ENCODE data around the gene ACSBG1. TPM values are rescaled to one million over a fixed set of nuclear protein-coding genes. Genes with fewer than 3 reads are reported as not detected.
A peak's percentile ranks its signal among the peaks of the same experiment; 100 is the strongest.

ACSBG1 gene
- total and polyA plus RNA-seq, 10 of the 15 experiments (the other 5 are each of a cell fraction or from before 2014, with no cell fraction given): 0.11 to 0.75 (median 0.42) TPM

DNA sequence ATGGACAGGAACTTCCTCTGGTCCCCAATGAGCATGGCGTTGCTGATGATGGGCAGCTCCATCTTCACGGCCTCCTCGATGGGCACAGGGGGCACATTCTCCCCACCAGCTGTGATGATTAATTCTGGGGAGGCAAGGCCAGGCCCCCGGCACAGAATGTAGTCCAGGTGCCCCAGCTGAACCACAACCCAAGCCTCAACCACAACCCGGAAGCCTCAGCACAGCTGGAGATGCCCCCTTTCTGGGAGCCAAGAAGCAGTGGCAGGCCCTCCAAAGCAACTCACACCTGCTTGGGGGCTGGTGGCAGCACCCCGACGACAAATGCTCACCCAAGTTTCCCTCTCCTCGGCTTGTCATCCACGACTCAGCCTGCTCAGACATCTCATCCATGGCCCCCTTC is 60.0 kb downstream of the ACSBG1 start:
- in situ Hi-C loops (cut with MboI): loop anchor here (25.0 kb wide), 1 partner anchor 813 kb away; no protein-coding TSS in a partner anchor
- no peak for DNase-seq (ENCODE audit: low read depth, low spot score)
- BruUV-seq (replicated peaks): no TSS peak
- FAIRE-seq: no peak
- H2AFZ ChIP-seq (ENCODE audit: control insufficient read depth, low read depth, low read length): no peak overlapping the region; the same call in 1 of the 2 replicates
- H3K4me1 ChIP-seq (ENCODE audit: control insufficient read depth, insufficient read depth, low read length): peaks cover 53% of the 10 kb centered on the region
- no peak overlapping the region for H3K27ac ChIP-seq (ENCODE audit: control insufficient read depth, insufficient read depth)
- H3K9ac ChIP-seq (ENCODE audit: control insufficient read depth, insufficient read depth, low read length): no peak overlapping the region
- ChIA-PET SMC1A (ENCODE audit: uncharacterized antibody, unreplicated experiment) (interaction anchor here (0.9 to 13.7 kb wide), 4 partner anchors 10 to 39 kb away, joined by 3 to 152 read pairs (median 11); partner anchors contain the start of gene IDH3A), CTCF (interaction anchor here (1.2 to 10.1 kb wide), 7 partner anchors 10 to 214 kb away, joined by 3 to 108 read pairs (median 13); partner anchors contain the start of gene CIB2), POLR2A (interaction anchor here (4.1 to 8.0 kb wide), 2 partner anchors 19 to 25 kb away, joined by 19 to 75 read pairs; partner anchors contain the start of gene IDH3A), RAD21 (ENCODE audit: unreplicated experiment) (interaction anchor here (1.1 to 3.2 kb wide), 5 partner anchors 19 to 66 kb away, joined by 3 to 18 read pairs (median 5); partner anchors contain the start of gene CIB2)
- 15% methylated on average over 9 of the region's 9 CpGs for WGBS (ENCODE audit: insufficient coverage, insufficient replicate concordance, low lambda C conversion rate, missing lambda C conversion rate)
- H3K9me3 ChIP-seq (replicated peaks; ENCODE audit: control insufficient read depth, insufficient read depth, low read length): peaks cover 8% of the 10 kb centered on the region; the same call in 2 of the 3 replicates
- H3K4me2 ChIP-seq (ENCODE audit: control insufficient read depth, insufficient read depth): no peak overlapping the region; the same call in 1 of the 2 replicates
- intact Hi-C loops (cut with micrococcal nuclease; ENCODE audit: unreplicated experiment): no loop called here
- no peaks in the 10 kb centered on the region for H3K79me2 ChIP-seq (ENCODE audit: control insufficient read depth, insufficient read depth, low read length)
- peak; percentile 60 for TF ChIP-seq RUNX3 (IDR thresholded peaks at IDR 0.05; ENCODE audit: low read length)
- TF ChIP-seq, protein P1, sequence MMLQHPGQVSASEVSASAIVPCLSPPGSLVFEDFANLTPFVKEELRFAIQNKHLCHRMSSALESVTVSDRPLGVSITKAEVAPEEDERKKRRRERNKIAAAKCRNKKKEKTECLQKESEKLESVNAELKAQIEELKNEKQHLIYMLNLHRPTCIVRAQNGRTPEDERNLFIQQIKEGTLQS (IDR thresholded peaks at IDR 0.05; ENCODE audit: borderline replicate concordance, extremely low read depth, low read depth, low read length): no peak
- TF ChIP-seq HDAC2 (IDR thresholded peaks at IDR 0.05): no peak
- TF ChIP-seq, protein P2, sequence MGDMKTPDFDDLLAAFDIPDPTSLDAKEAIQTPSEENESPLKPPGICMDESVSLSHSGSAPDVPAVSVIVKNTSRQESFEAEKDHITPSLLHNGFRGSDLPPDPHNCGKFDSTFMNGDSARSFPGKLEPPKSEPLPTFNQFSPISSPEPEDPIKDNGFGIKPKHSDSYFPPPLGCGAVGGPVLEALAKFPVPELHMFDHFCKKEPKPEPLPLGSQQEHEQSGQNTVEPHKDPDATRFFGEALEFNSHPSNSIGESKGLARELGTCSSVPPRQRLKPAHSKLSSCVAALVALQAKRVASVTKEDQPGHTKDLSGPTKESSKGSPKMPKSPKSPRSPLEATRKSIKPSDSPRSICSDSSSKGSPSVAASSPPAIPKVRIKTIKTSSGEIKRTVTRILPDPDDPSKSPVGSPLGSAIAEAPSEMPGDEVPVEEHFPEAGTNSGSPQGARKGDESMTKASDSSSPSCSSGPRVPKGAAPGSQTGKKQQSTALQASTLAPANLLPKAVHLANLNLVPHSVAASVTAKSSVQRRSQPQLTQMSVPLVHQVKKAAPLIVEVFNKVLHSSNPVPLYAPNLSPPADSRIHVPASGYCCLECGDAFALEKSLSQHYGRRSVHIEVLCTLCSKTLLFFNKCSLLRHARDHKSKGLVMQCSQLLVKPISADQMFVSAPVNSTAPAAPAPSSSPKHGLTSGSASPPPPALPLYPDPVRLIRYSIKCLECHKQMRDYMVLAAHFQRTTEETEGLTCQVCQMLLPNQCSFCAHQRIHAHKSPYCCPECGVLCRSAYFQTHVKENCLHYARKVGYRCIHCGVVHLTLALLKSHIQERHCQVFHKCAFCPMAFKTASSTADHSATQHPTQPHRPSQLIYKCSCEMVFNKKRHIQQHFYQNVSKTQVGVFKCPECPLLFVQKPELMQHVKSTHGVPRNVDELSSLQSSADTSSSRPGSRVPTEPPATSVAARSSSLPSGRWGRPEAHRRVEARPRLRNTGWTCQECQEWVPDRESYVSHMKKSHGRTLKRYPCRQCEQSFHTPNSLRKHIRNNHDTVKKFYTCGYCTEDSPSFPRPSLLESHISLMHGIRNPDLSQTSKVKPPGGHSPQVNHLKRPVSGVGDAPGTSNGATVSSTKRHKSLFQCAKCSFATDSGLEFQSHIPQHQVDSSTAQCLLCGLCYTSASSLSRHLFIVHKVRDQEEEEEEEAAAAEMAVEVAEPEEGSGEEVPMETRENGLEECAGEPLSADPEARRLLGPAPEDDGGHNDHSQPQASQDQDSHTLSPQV (IDR thresholded peaks at IDR 0.05): no peak
- 0 out of 2 replicates have a peak, but pooled peaks have one; percentile 65 for TF ChIP-seq TCF3 (IDR thresholded peaks at IDR 0.05; ENCODE audit: borderline replicate concordance, insufficient read depth, low read depth, low read length)
- TF ChIP-seq TCF12 (IDR thresholded peaks at IDR 0.05; ENCODE audit: low read depth, low read length): peak; percentile 65; the same call in 1 of the 2 replicates
- no peak for TF ChIP-seq RAD51 (IDR thresholded peaks at IDR 0.05)
- no peaks in the 10 kb centered on the region for H4K20me1 ChIP-seq (ENCODE audit: control insufficient read depth, insufficient read depth)
- H3K27me3 ChIP-seq (replicated peaks in 1 of 2; ENCODE audit: control insufficient read depth in 2 of 2, insufficient read depth in 2 of 2, low read length in 1 of 2): no peaks in the 10 kb centered on the region
- H3K4me3 ChIP-seq: no peak overlapping the region
- peaks cover 12 to 15% of the 10 kb centered on the region in 2 experiments; a peak in 3 of 4 replicates for H3K36me3 ChIP-seq (ENCODE audit: control insufficient read depth in 2 of 2, insufficient read depth in 2 of 2, low read length in 1 of 2)
- ATAC-seq: peak; percentile 25

Measured in GM12878 (cell line).